ENCODE data around the gene FLAD1. TPM values are rescaled to one million over a fixed set of nuclear protein-coding genes. Genes with fewer than 3 reads are reported as not detected.

The FLAD1 gene
- total and polyA plus RNA-seq, 2 of the 4 experiments (the other 2 are of a cell fraction), result 26.3 to 37.3 TPM

- no peak overlapping the region for H4K8ac ChIP-seq (ENCODE audit: low read depth in 2 of 2, low read length in 2 of 2)
- POLR2A ChIA-PET (ENCODE audit: unreplicated experiment), result no interaction called here
- TF ChIP-seq MXI1 (IDR thresholded peaks at IDR 0.05; ENCODE audit: borderline replicate concordance, low read depth, low read length), result no peak
- TF ChIP-seq POLR2A (IDR thresholded peaks at IDR 0.05; ENCODE audit: low read depth, low read length), result no peak
- no peak for TF ChIP-seq RAD21 (IDR thresholded peaks at IDR 0.05; ENCODE audit: low read length)
- TF ChIP-seq BHLHE40 (IDR thresholded peaks at IDR 0.05; ENCODE audit: low read depth, low read length), result no peak
- TF ChIP-seq FOS (IDR thresholded peaks at IDR 0.05; ENCODE audit: low read depth, low read length), result no peak
- TF ChIP-seq NFE2L2 (IDR thresholded peaks at IDR 0.05; ENCODE audit: low read depth, low read length), result no peak
- TF ChIP-seq MAFK (IDR thresholded peaks at IDR 0.05; ENCODE audit: low read depth, low read length), result no peak
- TF ChIP-seq CEBPB (IDR thresholded peaks at IDR 0.05; ENCODE audit: low read depth, low read length), result no peak
- TF ChIP-seq CHD1 (IDR thresholded peaks at IDR 0.05; ENCODE audit: low read depth, low read length), result no peak
- TF ChIP-seq RFX5 (IDR thresholded peaks at IDR 0.05; ENCODE audit: low read depth, low read length), result no peak
- no peak for TF ChIP-seq SMC3 (IDR thresholded peaks at IDR 0.05; ENCODE audit: low read depth, low read length)
- no peak for TF ChIP-seq CTCF (conservative IDR thresholded peaks at IDR 0.05; ENCODE audit: low read depth, low read length)
- no peak for TF ChIP-seq RCOR1 (IDR thresholded peaks at IDR 0.05; ENCODE audit: insufficient replicate concordance, low read length)
- no peak for TF ChIP-seq ELK1 (IDR thresholded peaks at IDR 0.05; ENCODE audit: borderline replicate concordance, low read depth, low read length)
- no peak for TF ChIP-seq MAZ (IDR thresholded peaks at IDR 0.05; ENCODE audit: borderline replicate concordance, low read depth, low read length)
- TF ChIP-seq USF2 (IDR thresholded peaks at IDR 0.05; ENCODE audit: low read depth, low read length), result no peak
- intact Hi-C loops (cut with micrococcal nuclease), result no loop called here
- dilution Hi-C loops (cut with HindIII; ENCODE audit: low sequenced_read_pairs, unreplicated experiment), result no loop called here
- H3K56ac ChIP-seq (ENCODE audit: extremely low read depth, insufficient read depth, low read length), result no peak overlapping the region
- no peak for ATAC-seq (ENCODE audit: low read depth)
- no peaks in the 10 kb centered on the region for H3K79me1 ChIP-seq (ENCODE audit: low read depth in 1 of 2, low read length in 2 of 2)
- H3K4ac ChIP-seq (ENCODE audit: low read depth, low read length), result no peak overlapping the region
- no peak overlapping the region for H3K14ac ChIP-seq (replicated peaks; ENCODE audit: low read depth, low read length)
- no peak overlapping the region for H3K23ac ChIP-seq (ENCODE audit: low read depth, low read length)
- H2BK120ac ChIP-seq (ENCODE audit: low read depth, low read length), result no peak overlapping the region
- BruUV-seq (replicated peaks), result no TSS peak
- H2BK15ac ChIP-seq (ENCODE audit: low read depth, low read length), result no peak overlapping the region
- H3K4me3 ChIP-seq (ENCODE audit: insufficient read depth, low read depth, low read length), result no peak overlapping the region
- no peak overlapping the region for H2AK5ac ChIP-seq (ENCODE audit: low read depth, low read length)
- no peaks in the 10 kb centered on the region for H3K36me3 ChIP-seq (ENCODE audit: control insufficient read depth, insufficient read depth, low read length)
- CTCF ChIA-PET, result no interaction called here
- DNase-seq, result no peak
- H3K27me3 ChIP-seq (ENCODE audit: control insufficient read depth, insufficient read depth, low read length), result peaks cover 42% of the 10 kb centered on the region
- H3K18ac ChIP-seq (ENCODE audit: low read depth, low read length), result no peak overlapping the region
- H3K27ac ChIP-seq (ENCODE audit: insufficient read depth, low read length), result no peak overlapping the region
- H3K9ac ChIP-seq (ENCODE audit: low read depth, low read length), result no peak overlapping the region
- H4K20me1 ChIP-seq (ENCODE audit: insufficient read depth, low read length), result no peaks in the 10 kb centered on the region
- H4K91ac ChIP-seq (ENCODE audit: insufficient read depth, low read depth, low read length), result no peak overlapping the region
- H3K4me2 ChIP-seq (ENCODE audit: low read depth, low read length), result no peak overlapping the region
- H2AFZ ChIP-seq (replicated peaks; ENCODE audit: low read length, poor library complexity), result no peak overlapping the region
- WGBS, 2 experiments (ENCODE audit: extremely low coverage in 2 of 2, insufficient read length in 1 of 2), result 43% methylated on average over 1 of the region's 3 CpGs; no CpG with 5 or more reads in 1 of the 2 experiments
- in situ Hi-C loops (cut with MboI; ENCODE audit: low sequenced_read_pairs), result no loop called here
- peaks cover 1% of the 10 kb centered on the region; the same call in 1 of the 2 replicates for H3K4me1 ChIP-seq (ENCODE audit: control insufficient read depth, insufficient read depth, low read length)
- no peak overlapping the region for H2AK9ac ChIP-seq (replicated peaks; ENCODE audit: low read depth, low read length, poor library complexity)
- no peak overlapping the region for H2BK20ac ChIP-seq (ENCODE audit: low read depth, low read length)
- H4K5ac ChIP-seq (ENCODE audit: low read depth, low read length), result no peak overlapping the region
- H3K9me3 ChIP-seq (ENCODE audit: control insufficient read depth, insufficient read depth, low read length), result no peaks in the 10 kb centered on the region
- H3K9me1 ChIP-seq (ENCODE audit: insufficient read depth, low read length), result peaks cover 6% of the 10 kb centered on the region; the same call in 1 of the 2 replicates
- H2BK5ac ChIP-seq (ENCODE audit: low read depth, low read length, poor library complexity, severe bottlenecking), result no peak overlapping the region
These were observed 53.9 kb downstream of the FLAD1 start for GRCh38 chr1:155037043-155037442.
